GM12892 (cell line): ENCODE data around the gene RMDN2.

Experiments used
- DNase-seq: peaks from one replicate; pipeline ENCODE4 v3.0.0; 2011; ENCODE audit not compliant: insufficient read length
- FAIRE-seq: peaks from 2 replicates; lab custom pipeline; 2011; peaks lifted over from hg19 to GRCh38; lab: Jason Lieb, UNC
- POLR2A ChIP-seq: IDR thresholded peaks from 2 replicates; pipeline ENCODE4 v1.6.1; 2011; ENCODE audit warnings: low read depth, low read length, control low read depth
- POLR2AphosphoS5 ChIP-seq: IDR thresholded peaks from 2 replicates; pipeline ENCODE4 v1.6.1; 2011; ENCODE audit warnings: low read depth, low read length, control low read depth
- TAF1 ChIP-seq: IDR thresholded peaks from 2 replicates; pipeline ENCODE4 v1.6.1; 2011; ENCODE audit warnings: low read depth, mild to moderate bottlenecking, control low read depth, low read length, borderline replicate concordance

RMDN2 gene

GRCh38 chr2:37904425-37904824 is 20.7 kb upstream of the RMDN2 start:
- FAIRE-seq (no peak), DNase-seq (no peak)
- TF ChIP-seq POLR2AphosphoS5 (no peak), TAF1 (no peak), POLR2A (no peak)

GRCh38 chr2:37904993-37905392 is 20.1 kb upstream of the RMDN2 start:
- FAIRE-seq, result no peak
- no peak for DNase-seq
- no peak for TF ChIP-seq POLR2A
- TF ChIP-seq TAF1, result no peak
- TF ChIP-seq POLR2AphosphoS5, result no peak

- TF ChIP-seq TAF1 (no peak), POLR2A (no peak), POLR2AphosphoS5 (no peak)
- DNase-seq (no peak), FAIRE-seq (no peak)
These were observed 19.0 kb upstream of the RMDN2 start for GRCh38 chr2:37906131-37906530.

GRCh38 chr2:37907501-37908225 is 17.4 kb upstream of the RMDN2 start:
- FAIRE-seq, result no peak
- TF ChIP-seq TAF1 (no peak), POLR2A (no peak), POLR2AphosphoS5 (no peak)
- DNase-seq, result no peak

- TF ChIP-seq POLR2AphosphoS5, result no peak
- TF ChIP-seq TAF1, result no peak
- no peak for TF ChIP-seq POLR2A
- DNase-seq, result no peak
- FAIRE-seq, result no peak
These were observed 13.7 kb upstream of the RMDN2 start for GRCh38 chr2:37911296-37911873.

GRCh38 chr2:37912056-37912455 is 13.0 kb upstream of the RMDN2 start:
- TF ChIP-seq POLR2A (no peak), POLR2AphosphoS5 (no peak), TAF1 (no peak)
- DNase-seq (no peak), FAIRE-seq (no peak)

GRCh38 chr2:37912616-37913015 is 12.5 kb upstream of the RMDN2 start:
- TF ChIP-seq POLR2A (no peak), TAF1 (no peak), POLR2AphosphoS5 (no peak)
- FAIRE-seq, result no peak
- no peak for DNase-seq

- TF ChIP-seq TAF1 (no peak), POLR2A (no peak), POLR2AphosphoS5 (no peak)
- DNase-seq (no peak), FAIRE-seq (no peak)
These were observed 10.7 kb upstream of the RMDN2 start for GRCh38 chr2:37914340-37914739.

- TF ChIP-seq POLR2A, result no peak
- DNase-seq, result no peak
- FAIRE-seq, result no peak
These were observed 9.3 kb upstream of the RMDN2 start for GRCh38 chr2:37915773-37916172.

- TF ChIP-seq POLR2A (no peak), POLR2AphosphoS5 (no peak), TAF1 (no peak)
- FAIRE-seq (peak; percentile 40), DNase-seq (no peak)
These were observed 8.5 kb upstream of the RMDN2 start for GRCh38 chr2:37916512-37917082.

GRCh38 chr2:37917281-37918228 is 7.5 kb upstream of the RMDN2 start:
- no peak for FAIRE-seq
- TF ChIP-seq POLR2AphosphoS5 (no peak), POLR2A (no peak), TAF1 (no peak)
- DNase-seq, result no peak
